ENCODE measurements around the gene GPBP1.

DNA sequence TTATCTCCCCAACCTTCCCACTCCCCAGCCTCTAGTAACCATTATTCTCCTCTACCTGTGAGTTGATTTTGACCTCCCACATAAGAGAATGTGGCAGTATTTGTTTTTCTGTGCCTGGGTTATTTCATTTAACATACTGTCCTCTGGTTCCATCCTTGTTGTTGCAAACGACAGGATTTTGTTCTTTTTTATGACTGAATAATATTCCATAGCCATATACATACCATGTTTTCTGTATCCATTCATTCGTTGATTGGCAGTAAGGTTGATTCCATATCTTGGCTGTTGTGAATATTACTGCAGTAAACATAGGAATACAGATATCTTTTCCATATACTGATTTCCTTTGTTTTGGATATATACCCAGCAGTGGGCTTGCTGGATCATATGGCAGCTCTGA, 20.8 kb downstream of the GPBP1 start:
- TF ChIP-seq CTCF (IDR thresholded peaks at IDR 0.05; ENCODE audit: low read length) (no peak), EZH2 (IDR thresholded peaks at IDR 0.05; ENCODE audit: borderline replicate concordance, low read length) (no peak)

Measured in OCI-LY1 (cell line).